Cardiac fibroblast (primary cell): ENCODE results near the gene AGMAT.

ENCODE experiments used
- DNase-seq, 2 donors: peaks; one replicate each; pipeline versions ENCODE4 v3.0.0 to v3.0.0-alpha.2; 2010; ENCODE audit warnings: low read depth in 2 of 2
- H3K4me3 ChIP-seq, 2 donors: replicated peaks in 1 of 2; 1 replicate in 1 of 2; 2 replicates in 1 of 2; pipeline ENCODE4 v1.5.1; 2011; ENCODE audit warnings: low read depth in 2 of 2, low read length in 2 of 2, mild to moderate bottlenecking in 2 of 2, moderate library complexity in 1 of 2
- CTCF ChIP-seq: IDR thresholded peaks from one replicate; pipeline ENCODE4 v1.5.1; 2011; ENCODE audit warnings: low read depth, mild to moderate bottlenecking, low read length, inconsistent platforms

AGMAT gene

GRCh38 chr1:15620155-15620545 lies 35.3 kb upstream of the AGMAT start:
- no peak overlapping the region for H3K4me3 ChIP-seq
- TF ChIP-seq CTCF: no peak
- peak; percentile 44 to 73 for DNase-seq

- no peak for TF ChIP-seq CTCF
- H3K4me3 ChIP-seq: peak overlapping the region; percentile 96
- DNase-seq: peak; percentile 74 to 75
Observed at GRCh38 chr1:15618655-15619525, 34.0 kb upstream of the AGMAT start.

GRCh38 chr1:15618077-15618654 lies 33.3 kb upstream of the AGMAT start:
- no peak for TF ChIP-seq CTCF
- peak overlapping the region; percentile 96 for H3K4me3 ChIP-seq
- peak; percentile 17 to 24 for DNase-seq

- peak within 1 kb of the TSS; percentile 96 for H3K4me3 ChIP-seq
- TF ChIP-seq CTCF: no peak
- peak; percentile 98 to 99 for DNase-seq
Observed at GRCh38 chr1:15617173-15618076, 32.6 kb upstream of the AGMAT start, which contains the start of gene DDI2. DDI2 (plus strand) TSS chr1:15617458; CDS start chr1:15617671, 213 bp downstream.

- no peak for TF ChIP-seq CTCF
- DNase-seq: peak in 1 of 2 donors; percentile 64
- H3K4me3 ChIP-seq: peak overlapping the region; percentile 45 to 46
Observed at GRCh38 chr1:15616373-15617172, 31.7 kb upstream of the AGMAT start.

GRCh38 chr1:15610167-15610566 lies 25.3 kb upstream of the AGMAT start:
- no peak for TF ChIP-seq CTCF
- DNase-seq: no peak
- no peak overlapping the region for H3K4me3 ChIP-seq
